Right cardiac atrium (tissue), 5 donors: ENCODE results near the gene CYB5R3. TPM values are rescaled to one million over a fixed set of nuclear protein-coding genes. Genes with fewer than 3 reads are reported as not detected.

Experiments
- ATAC-seq, 2 donors: fragments of 200-7000 bp; cut with Tn5 transposase; one replicate each; pipeline versions ENCODE4 v1.8.0 to v1.9.1; 2020; ENCODE audit warnings: moderate library complexity in 2 of 2, mild to moderate bottlenecking in 1 of 2
- DNase-seq, 3 donors: peaks; one replicate each; pipeline ENCODE4 v3.0.0-alpha.2; 2020
- H3K27ac ChIP-seq: one replicate; pipeline ENCODE4 v1.5.1; 2013; ENCODE audit warnings: mild to moderate bottlenecking, low read length, control low read depth, moderate library complexity
- H3K27me3 ChIP-seq: one replicate; pipeline ENCODE4 v1.6.1; 2013; ENCODE audit not compliant: control insufficient read depth, insufficient read depth
- H3K4me1 ChIP-seq: one replicate; pipeline ENCODE4 v1.6.1; 2013; ENCODE audit warnings: low read length; ENCODE audit not compliant: control insufficient read depth, insufficient read depth
- H3K4me3 ChIP-seq: one replicate; pipeline ENCODE4 v1.5.1; 2013; ENCODE audit warnings: low read length, control low read depth
- H3K9me3 ChIP-seq: one replicate; pipeline ENCODE4 v1.6.1; 2013; ENCODE audit warnings: low read length; ENCODE audit not compliant: control insufficient read depth
- WGBS: extraction: QIAGEN DNeasy Blood & Tissue Kit; methylation state at CpG from one replicate; pipeline ENCODE4 v1.1.7; 2013; 5-methylcytosine and 5-hydroxymethylcytosine counted together
- intact Hi-C, 4 donors: fragments of 100-400 bp; cut with DNase I; formaldehyde crosslinking; loops; one replicate each; pipeline versions ENCODE4 v1.11.0 to v1.14.0; 2022 to 2023
- long read RNA-seq, 4 donors: library from polyadenylated mRNA; unstranded; transcript quantifications; one replicate each; pipeline ENCODE4 v2.0.0, GENCODE V29; 2020 to 2021
- polyA plus RNA-seq: library from polyadenylated mRNA; stranded (reverse); fragments of 200-250 nt; gene quantifications from one replicate; pipeline ENCODE4 v1.2.3, GENCODE V29; 2013
- total RNA-seq, 4 donors: library from RNA; stranded (reverse); fragmentation: NEBNext Ultra II Directional; extraction: Animal tissue kit (Norgen Biotek cat#: 25700); gene quantifications; one replicate each; pipeline ENCODE4 v1.2.1, GENCODE V29; 2021
- donor health status: healthy with polysubstance abuse.
- donor health status: DM: no; HTN: yes; CAD: no.
- donor health status: DM: no; HTN: no; CAD: no.
- donor health status: DM: no; HTN: yes; CAD: no; lungs with severe emphysema.
- donor health status: DM: yes; HTN: yes; CAD: no.

The CYB5R3 gene
- total RNA-seq (100 to 1,000 TPM; 343 to 487 (median 377) TPM), polyA plus RNA-seq (322 TPM)
- long read RNA-seq, donor 1, transcript CYB5R3-204 (8 exons, 1,849 nt), result minor isoform, 81 of 1,849 reads
- long read RNA-seq, donor 1, transcript CYB5R3-202 (9 exons, 2,938 nt), result minor isoform, 6 of 1,849 reads
- long read RNA-seq, donor 1, transcript CYB5R3-201 (9 exons, 2,124 nt), result major isoform, 1,508 of 1,849 reads
- long read RNA-seq, donor 1, transcript CYB5R3-205 (9 exons, 2,153 nt), result minor isoform, 39 of 1,849 reads
- long read RNA-seq, donor 1, partial matches to known transcripts, result 33 of 1,849 reads
- long read RNA-seq, donor 1, other reads (novel, unspliced or antisense), result 171 of 1,849 reads
- long read RNA-seq, donor 2, transcript CYB5R3-201 (9 exons, 2,124 nt), result major isoform, 633 of 777 reads
- long read RNA-seq, donor 2, transcript CYB5R3-205 (9 exons, 2,153 nt), result minor isoform, 13 of 777 reads
- long read RNA-seq, donor 2, transcript CYB5R3-204 (8 exons, 1,849 nt), result minor isoform, 37 of 777 reads
- long read RNA-seq, donor 2, partial matches to known transcripts, result 7 of 777 reads
- long read RNA-seq, donor 2, other reads (novel, unspliced or antisense), result 80 of 777 reads
- long read RNA-seq, donor 3, transcript CYB5R3-205 (9 exons, 2,153 nt), result minor isoform, 19 of 1,451 reads
- long read RNA-seq, donor 3, transcript CYB5R3-204 (8 exons, 1,849 nt), result minor isoform, 46 of 1,451 reads
- long read RNA-seq, donor 3, transcript CYB5R3-201 (9 exons, 2,124 nt), result major isoform, 1,255 of 1,451 reads
- long read RNA-seq, donor 3, partial matches to known transcripts, result 25 of 1,451 reads
- long read RNA-seq, donor 3, other reads (novel, unspliced or antisense), result 98 of 1,451 reads
- long read RNA-seq, donor 4, transcript CYB5R3-201 (9 exons, 2,124 nt), result major isoform, 694 of 865 reads
- long read RNA-seq, donor 4, transcript CYB5R3-204 (8 exons, 1,849 nt), result minor isoform, 42 of 865 reads
- long read RNA-seq, donor 4, transcript CYB5R3-205 (9 exons, 2,153 nt), result minor isoform, 27 of 865 reads
- long read RNA-seq, donor 4, partial matches to known transcripts, result 15 of 865 reads
- long read RNA-seq, donor 4, other reads (novel, unspliced or antisense), result 83 of 865 reads

DNA sequence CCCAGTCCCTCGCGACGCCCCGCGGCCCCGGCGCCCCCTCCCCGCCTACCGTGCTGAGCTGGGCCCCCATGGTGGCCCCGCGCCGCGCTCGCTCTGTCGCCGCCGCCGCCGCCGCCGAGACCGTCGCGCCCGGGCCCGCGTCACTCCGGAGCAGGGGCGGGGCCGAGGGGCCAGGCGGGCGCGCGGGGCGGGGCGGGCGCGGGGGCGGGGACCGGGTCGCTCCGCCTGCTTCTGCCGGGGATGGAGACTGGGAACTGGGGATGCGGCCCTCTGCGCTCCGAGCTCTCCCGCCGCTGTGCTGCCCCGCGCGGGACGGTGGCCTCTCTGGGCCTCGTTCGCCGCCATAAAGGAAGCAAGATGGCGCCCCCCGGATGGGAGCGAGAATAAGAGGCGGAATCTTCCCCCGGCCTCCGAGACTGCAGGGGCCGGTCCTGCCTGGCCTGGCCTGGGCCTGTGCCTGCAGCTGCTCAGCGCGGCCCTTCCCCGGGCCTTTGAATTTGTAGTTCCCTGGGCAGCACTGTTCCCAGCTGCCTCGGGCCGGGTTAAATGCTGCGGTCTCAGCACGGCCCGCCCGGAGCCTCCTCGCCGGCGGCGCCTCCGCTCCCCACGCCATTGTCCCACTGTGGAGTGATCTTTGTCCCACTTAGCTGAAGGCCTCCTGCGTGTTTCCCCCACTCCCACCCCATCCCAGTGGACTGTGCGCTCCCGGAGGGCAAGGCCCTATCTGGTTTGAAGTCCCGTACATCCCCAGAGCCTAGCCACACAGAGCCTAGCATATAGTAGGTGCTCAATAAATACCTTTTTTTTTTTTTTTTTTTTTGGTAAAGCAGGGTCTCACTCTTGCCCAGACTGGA is at the start of gene CYB5R3:
Gene CYB5R3 (minus strand): TSS at position 147 of the 854 bp plus-strand sequence. CDS start 77 bp downstream, at position 70.
- ATAC-seq (peak; percentile 73 to 74), DNase-seq (peak; percentile 87 to 95 (median 93))
- intact Hi-C loops, result no loop called here
- H3K9me3 ChIP-seq, result no peaks in the 10 kb centered on the region
- peak within 1 kb of the TSS; percentile 87 for H3K27ac ChIP-seq
- WGBS, result 10% methylated on average over 79 of the region's 81 CpGs
- H3K27me3 ChIP-seq, result no peaks in the 10 kb centered on the region
- peaks cover 22% of the 10 kb centered on the region for H3K4me1 ChIP-seq
- H3K4me3 ChIP-seq, result peak within 1 kb of the TSS; percentile 79

GRCh38 chr22:42697542-42698013 is 48.4 kb upstream of the CYB5R3 start:
- Histone ChIP-seq H3K27ac (peak overlapping the region; percentile 93), H3K4me1 (peaks cover 26% of the 10 kb centered on the region), H3K9me3 (no peaks in the 10 kb centered on the region), H3K4me3 (no peak overlapping the region), H3K27me3 (no peaks in the 10 kb centered on the region)
- ATAC-seq (peak; percentile 88 to 93), DNase-seq (peak; percentile 90 to 95 (median 94))
- intact Hi-C loops, result no loop called here
- WGBS, result 18% methylated on average over 16 of the region's 16 CpGs

DNA sequence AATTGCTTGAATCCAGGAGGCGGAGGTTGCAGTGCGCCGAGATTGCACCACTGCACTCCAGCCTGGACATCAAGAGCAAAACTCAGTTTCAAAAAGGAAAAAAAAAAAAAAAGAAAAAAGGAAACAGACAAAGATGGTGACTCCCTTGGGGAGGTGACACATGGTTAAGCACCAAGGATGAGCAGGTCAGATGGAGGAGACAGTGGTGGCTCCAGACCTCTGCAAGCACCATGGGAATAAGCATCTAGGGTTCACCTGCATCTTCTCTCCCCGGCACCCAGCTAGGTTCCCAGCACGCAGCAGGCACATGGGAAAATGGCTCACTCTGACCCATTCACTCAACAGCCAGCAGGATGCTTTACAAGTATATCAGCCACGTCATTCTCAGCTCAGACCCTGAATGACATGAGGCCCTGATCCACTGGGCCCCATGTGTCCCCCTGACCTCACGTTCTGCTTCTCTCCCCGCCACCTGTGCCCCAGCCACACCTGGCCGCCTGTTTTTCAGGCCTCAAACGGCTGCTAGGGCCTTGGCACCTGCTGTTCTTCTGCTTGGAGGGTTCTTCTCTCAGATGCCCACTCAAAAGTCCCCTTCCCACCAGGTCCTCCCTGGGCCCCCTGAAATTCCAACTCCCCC is 47.3 kb upstream of the CYB5R3 start:
- peak overlapping the region; percentile 93 for H3K27ac ChIP-seq
- H3K27me3 ChIP-seq, result no peaks in the 10 kb centered on the region
- intact Hi-C loops, result no loop called here
- 86% methylated on average over 10 of the region's 10 CpGs for WGBS
- no peak for ATAC-seq
- no peaks in the 10 kb centered on the region for H3K9me3 ChIP-seq
- H3K4me1 ChIP-seq, result peaks cover 22% of the 10 kb centered on the region
- H3K4me3 ChIP-seq, result no peak overlapping the region
- peak in 2 of 3 donors; percentile 42 to 48 for DNase-seq

DNA sequence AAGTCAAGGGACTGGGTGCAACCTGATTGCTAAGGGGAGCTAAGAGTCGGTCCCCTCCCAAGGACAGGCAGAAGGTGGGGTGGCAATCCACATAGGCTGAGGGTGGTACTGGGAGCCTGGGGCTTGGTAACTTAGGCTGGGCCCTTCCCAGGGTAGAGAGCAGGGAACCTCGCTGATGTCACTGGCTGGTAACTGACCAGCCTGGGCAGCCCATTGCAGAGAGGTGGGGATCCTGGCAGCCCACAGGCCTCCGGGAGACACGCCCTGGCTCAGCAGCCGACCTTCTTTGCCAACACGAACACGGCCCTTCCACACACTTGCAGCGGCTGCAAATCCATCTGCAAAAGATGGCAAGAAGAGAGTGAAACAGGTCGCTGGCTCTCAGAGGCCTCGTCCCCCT is 46.1 kb upstream of the CYB5R3 start:
- ATAC-seq, result peak; percentile 6 to 22
- Histone ChIP-seq H3K9me3 (no peaks in the 10 kb centered on the region), H3K27ac (peak overlapping the region; percentile 90), H3K4me3 (no peak overlapping the region), H3K27me3 (no peaks in the 10 kb centered on the region), H3K4me1 (peaks cover 19% of the 10 kb centered on the region)
- DNase-seq, result peak; percentile 55 to 82 (median 79)
- intact Hi-C loops, result no loop called here
- 48% methylated on average over 10 of the region's 10 CpGs for WGBS

- 91% methylated on average over 25 of the region's 25 CpGs for WGBS
- ATAC-seq, result no peak
Measured at GRCh38 chr22:42693763-42694683, 44.8 kb upstream of the CYB5R3 start.

DNA sequence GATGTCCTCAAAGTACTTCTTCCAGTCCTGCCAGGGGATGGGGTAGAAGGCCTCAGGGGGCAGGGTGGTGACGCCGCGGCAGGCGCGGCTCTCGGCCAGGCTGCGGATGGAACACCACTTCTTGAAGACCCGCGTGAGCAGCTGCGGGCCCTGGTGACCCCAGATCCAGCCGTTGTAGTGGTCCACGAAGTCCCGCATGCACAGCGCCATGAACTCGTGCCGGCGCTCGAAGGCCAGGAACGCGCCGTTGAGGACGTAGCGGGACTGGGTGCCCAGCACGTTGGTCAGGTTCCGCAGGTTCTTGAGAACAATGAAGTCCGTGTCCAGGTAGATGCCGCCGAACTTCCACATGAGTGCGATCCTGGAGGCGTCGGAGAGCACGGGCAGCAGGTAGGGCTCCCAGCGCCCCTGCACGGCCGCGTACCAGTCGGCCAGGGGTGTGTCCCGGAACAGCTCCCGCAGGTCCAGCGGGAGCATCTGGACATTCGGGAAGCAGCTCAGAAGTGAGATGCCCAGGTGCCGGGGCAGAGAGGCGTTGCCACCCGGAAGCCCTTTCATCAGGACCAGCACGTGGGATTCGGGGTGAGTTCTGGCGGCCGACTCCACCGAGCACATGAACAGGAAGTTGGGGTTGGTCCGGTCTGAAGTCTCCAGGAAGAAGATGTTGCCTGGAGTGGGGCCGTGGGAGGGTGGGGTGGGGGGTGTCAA is 44.0 kb upstream of the CYB5R3 start:
- H3K27ac ChIP-seq, result no peak overlapping the region
- DNase-seq (peak in 2 of 3 donors; percentile 51 to 56), ATAC-seq (no peak)
- H3K9me3 ChIP-seq, result no peaks in the 10 kb centered on the region
- no peaks in the 10 kb centered on the region for H3K27me3 ChIP-seq
- intact Hi-C loops, result no loop called here
- peaks cover 17% of the 10 kb centered on the region for H3K4me1 ChIP-seq
- H3K4me3 ChIP-seq, result no peak overlapping the region
- 92% methylated on average over 51 of the region's 51 CpGs for WGBS

More at GRCh38 chr22:42693763-42694683, 44.8 kb upstream of the CYB5R3 start:
- intact Hi-C loops, result no loop called here
- Histone ChIP-seq H3K4me3 (no peak overlapping the region), H3K27ac (no peak overlapping the region), H3K27me3 (no peaks in the 10 kb centered on the region), H3K9me3 (no peaks in the 10 kb centered on the region), H3K4me1 (peaks cover 15% of the 10 kb centered on the region)
- peak in 2 of 3 donors; percentile 43 to 46 for DNase-seq

DNA sequence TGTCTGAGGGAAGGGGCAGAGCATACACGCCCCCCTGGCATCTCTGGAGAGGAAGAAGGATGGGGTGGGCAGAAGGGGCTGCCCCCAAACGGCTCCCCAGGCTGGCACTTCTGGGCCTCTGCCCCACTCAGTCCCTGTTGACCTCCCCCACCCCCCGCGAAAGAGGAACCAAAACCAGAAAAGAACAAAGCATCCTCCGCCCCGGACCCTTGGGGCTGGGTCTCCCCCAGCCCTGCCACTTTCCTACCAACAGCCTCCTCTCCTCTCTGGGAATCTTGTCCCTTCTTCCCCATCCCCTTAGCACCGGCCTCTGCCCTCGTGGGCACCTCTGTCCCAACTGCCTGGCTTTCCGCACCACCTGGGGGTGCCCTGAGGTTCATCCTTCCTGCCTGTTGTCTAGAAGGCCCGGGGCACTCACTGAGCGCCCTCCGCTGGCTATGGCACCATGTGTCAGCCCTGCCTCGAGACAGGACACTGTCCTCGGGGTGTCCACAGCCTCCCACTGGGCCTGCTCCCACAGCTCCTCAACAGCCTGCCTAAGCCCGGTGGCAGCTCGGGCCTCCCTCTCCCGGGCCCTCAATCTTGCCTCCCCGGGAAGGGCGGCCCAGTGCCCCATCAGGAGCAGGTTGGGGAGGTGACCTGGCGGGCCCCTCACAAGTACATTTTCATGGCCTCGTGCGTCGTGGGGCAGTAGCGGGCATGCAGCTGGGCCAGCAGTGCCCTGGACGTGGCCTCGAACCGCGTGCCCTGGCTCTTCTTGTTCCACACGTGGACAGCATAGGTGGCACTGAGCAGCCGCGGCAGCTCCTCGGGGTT is 43.3 kb upstream of the CYB5R3 start:
- H3K27ac ChIP-seq, result no peak overlapping the region
- no peaks in the 10 kb centered on the region for H3K9me3 ChIP-seq
- no peaks in the 10 kb centered on the region for H3K27me3 ChIP-seq
- H3K4me1 ChIP-seq, result peaks cover 21% of the 10 kb centered on the region
- intact Hi-C loops, result no loop called here
- DNase-seq, result peak in 2 of 3 donors; percentile 42 to 53
- 90% methylated on average over 32 of the region's 32 CpGs for WGBS
- ATAC-seq, result no peak
- H3K4me3 ChIP-seq, result no peak overlapping the region

DNA sequence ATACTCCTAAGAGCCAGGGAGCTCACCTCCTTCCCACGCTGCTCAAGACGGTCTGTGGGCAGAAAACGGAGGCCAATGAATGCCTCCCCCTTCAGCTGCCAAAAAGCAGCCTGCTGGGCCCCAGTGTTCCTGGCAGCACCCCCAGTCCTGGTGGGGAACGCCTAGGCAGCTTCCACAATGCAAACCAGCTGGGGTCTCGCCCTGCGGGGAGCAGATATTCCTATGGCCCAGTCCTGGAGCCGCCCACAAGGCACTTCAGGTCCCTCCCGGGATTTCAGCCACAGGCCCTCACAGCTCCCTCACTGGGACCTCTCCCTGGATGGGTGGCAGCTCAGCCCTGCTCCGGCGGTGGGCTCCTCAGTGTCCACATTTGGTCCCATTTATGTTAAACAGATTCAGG is 42.2 kb upstream of the CYB5R3 start:
- intact Hi-C loops, result no loop called here
- ATAC-seq (no peak), DNase-seq (peak in 2 of 3 donors; percentile 42 to 61)
- Histone ChIP-seq H3K9me3 (no peaks in the 10 kb centered on the region), H3K27ac (peak overlapping the region; percentile 0), H3K4me1 (peaks cover 25% of the 10 kb centered on the region), H3K4me3 (no peak overlapping the region), H3K27me3 (no peaks in the 10 kb centered on the region)
- 77% methylated on average over 10 of the region's 10 CpGs for WGBS
